Measurements from ENCODE around the gene FLII. TPM values are rescaled to one million over a fixed set of nuclear protein-coding genes. Genes with fewer than 3 reads are reported as not detected.

FLII gene
- total RNA-seq, 1 experiment from 2014 or later = 309 TPM

DNA sequence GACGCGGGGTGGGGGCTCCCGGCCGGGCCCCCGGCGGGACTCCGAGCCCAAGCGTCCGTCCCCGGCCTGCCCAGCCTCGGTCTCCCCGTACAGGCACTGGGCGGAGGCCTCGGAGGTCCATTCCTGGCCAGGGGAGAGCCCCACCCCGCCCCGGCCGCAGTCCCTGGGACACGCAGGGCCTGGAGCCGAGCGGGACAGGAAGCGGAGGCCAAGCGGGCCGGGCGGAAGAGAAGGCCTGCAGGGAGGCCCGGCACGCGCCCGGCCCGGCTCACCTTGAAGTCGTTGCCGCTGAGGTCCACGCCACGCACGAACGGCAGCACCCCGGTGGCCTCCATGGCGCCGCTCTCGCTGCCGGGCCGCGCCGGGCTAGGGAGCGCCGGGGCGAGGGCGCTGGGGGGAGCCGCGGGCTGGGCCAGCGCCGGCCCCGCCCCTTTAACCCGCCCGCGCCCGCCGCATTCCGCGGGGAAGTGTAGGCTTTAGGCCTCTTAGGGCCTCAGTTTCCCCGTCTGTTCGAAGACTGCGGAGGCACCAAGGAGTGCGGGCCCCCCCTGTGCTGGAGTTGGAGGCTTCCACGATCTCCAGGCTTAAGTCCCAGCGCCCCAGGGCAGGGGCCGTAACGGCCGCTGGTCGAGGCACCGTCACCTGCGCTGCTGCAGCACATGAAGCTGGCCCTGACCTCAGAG lies at the start of gene FLII (continued):
- TF ChIP-seq NR2C2 (CRISPR knock-in tag; IDR thresholded peaks at IDR 0.05) (no peak), TCF7 (CRISPR knock-in tag; IDR thresholded peaks at IDR 0.05; ENCODE audit: low read depth) (0 out of 2 replicates have a peak, but pooled peaks have one; percentile 52), ZNF263 (CRISPR knock-in tag; IDR thresholded peaks at IDR 0.05; ENCODE audit: low read depth) (no peak), CREM (CRISPR knock-in tag; IDR thresholded peaks at IDR 0.05) (peak; percentile 49; the same call in 1 of the 2 replicates), MYBL2 (CRISPR knock-in tag; IDR thresholded peaks at IDR 0.05) (no peak), ZNF317 (CRISPR knock-in tag; IDR thresholded peaks at IDR 0.05; ENCODE audit: borderline replicate concordance, low read depth) (no peak), ZNF232 (CRISPR knock-in tag; IDR thresholded peaks at IDR 0.05) (no peak), FOXP1 (CRISPR knock-in tag; IDR thresholded peaks at IDR 0.05; ENCODE audit: borderline replicate concordance) (peak; percentile 56; the same call in 1 of the 2 replicates), JUN (CRISPR knock-in tag; IDR thresholded peaks at IDR 0.05) (peak; percentile 45; the same call in 1 of the 2 replicates), NR1H2 (CRISPR knock-in tag; IDR thresholded peaks at IDR 0.05) (no peak), GRHL2 (CRISPR knock-in tag; IDR thresholded peaks at IDR 0.05; ENCODE audit: insufficient replicate concordance, severe bottlenecking) (no peak), OVOL2 (CRISPR knock-in tag; IDR thresholded peaks at IDR 0.05; ENCODE audit: borderline replicate concordance) (no peak), ZNF396 (CRISPR knock-in tag; IDR thresholded peaks at IDR 0.05; ENCODE audit: borderline replicate concordance) (no peak), ZNF219 (CRISPR knock-in tag; IDR thresholded peaks at IDR 0.05; ENCODE audit: borderline replicate concordance) (no peak), NFE2L1 (CRISPR knock-in tag; IDR thresholded peaks at IDR 0.05) (0 out of 2 replicates have a peak, but pooled peaks have one; percentile 52), SMAD4 (CRISPR knock-in tag; IDR thresholded peaks at IDR 0.05) (0 out of 2 replicates have a peak, but pooled peaks have one; percentile 18), ZNF671 (CRISPR knock-in tag; IDR thresholded peaks at IDR 0.05) (no peak), FOXJ3 (CRISPR knock-in tag; IDR thresholded peaks at IDR 0.05; ENCODE audit: borderline replicate concordance) (no peak), TEAD1 (CRISPR knock-in tag; IDR thresholded peaks at IDR 0.05) (no peak), KAT7 (CRISPR knock-in tag; IDR thresholded peaks at IDR 0.05; ENCODE audit: borderline replicate concordance) (no peak), NFATC4 (CRISPR knock-in tag; IDR thresholded peaks at IDR 0.05) (no peak), TP53 (CRISPR knock-in tag; IDR thresholded peaks at IDR 0.05) (0 out of 2 replicates have a peak, but pooled peaks have one; percentile 57), HMGA2 (CRISPR knock-in tag; IDR thresholded peaks at IDR 0.05) (no peak), CREB1 (CRISPR knock-in tag; IDR thresholded peaks at IDR 0.05) (no peak), PRRX2 (CRISPR knock-in tag; IDR thresholded peaks at IDR 0.05) (no peak)
- TF ChIP-seq, protein P1, sequence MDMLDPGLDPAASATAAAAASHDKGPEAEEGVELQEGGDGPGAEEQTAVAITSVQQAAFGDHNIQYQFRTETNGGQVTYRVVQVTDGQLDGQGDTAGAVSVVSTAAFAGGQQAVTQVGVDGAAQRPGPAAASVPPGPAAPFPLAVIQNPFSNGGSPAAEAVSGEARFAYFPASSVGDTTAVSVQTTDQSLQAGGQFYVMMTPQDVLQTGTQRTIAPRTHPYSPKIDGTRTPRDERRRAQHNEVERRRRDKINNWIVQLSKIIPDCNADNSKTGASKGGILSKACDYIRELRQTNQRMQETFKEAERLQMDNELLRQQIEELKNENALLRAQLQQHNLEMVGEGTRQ (CRISPR knock-in tag; IDR thresholded peaks at IDR 0.05) = no peak
- TF ChIP-seq, protein P2, sequence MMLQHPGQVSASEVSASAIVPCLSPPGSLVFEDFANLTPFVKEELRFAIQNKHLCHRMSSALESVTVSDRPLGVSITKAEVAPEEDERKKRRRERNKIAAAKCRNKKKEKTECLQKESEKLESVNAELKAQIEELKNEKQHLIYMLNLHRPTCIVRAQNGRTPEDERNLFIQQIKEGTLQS (CRISPR knock-in tag; conservative IDR thresholded peaks at IDR 0.05) = no peak
- TF ChIP-seq, protein P3, sequence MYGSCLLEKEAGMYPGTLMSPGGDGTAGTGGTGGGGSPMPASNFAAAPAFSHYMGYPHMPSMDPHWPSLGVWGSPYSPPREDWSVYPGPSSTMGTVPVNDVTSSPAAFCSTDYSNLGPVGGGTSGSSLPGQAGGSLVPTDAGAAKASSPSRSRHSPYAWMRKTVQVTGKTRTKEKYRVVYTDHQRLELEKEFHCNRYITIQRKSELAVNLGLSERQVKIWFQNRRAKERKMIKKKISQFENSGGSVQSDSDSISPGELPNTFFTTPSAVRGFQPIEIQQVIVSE (CRISPR knock-in tag; IDR thresholded peaks at IDR 0.05; ENCODE audit: borderline replicate concordance) = no peak
- TF ChIP-seq, protein P4, sequence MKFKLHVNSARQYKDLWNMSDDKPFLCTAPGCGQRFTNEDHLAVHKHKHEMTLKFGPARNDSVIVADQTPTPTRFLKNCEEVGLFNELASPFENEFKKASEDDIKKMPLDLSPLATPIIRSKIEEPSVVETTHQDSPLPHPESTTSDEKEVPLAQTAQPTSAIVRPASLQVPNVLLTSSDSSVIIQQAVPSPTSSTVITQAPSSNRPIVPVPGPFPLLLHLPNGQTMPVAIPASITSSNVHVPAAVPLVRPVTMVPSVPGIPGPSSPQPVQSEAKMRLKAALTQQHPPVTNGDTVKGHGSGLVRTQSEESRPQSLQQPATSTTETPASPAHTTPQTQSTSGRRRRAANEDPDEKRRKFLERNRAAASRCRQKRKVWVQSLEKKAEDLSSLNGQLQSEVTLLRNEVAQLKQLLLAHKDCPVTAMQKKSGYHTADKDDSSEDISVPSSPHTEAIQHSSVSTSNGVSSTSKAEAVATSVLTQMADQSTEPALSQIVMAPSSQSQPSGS (CRISPR knock-in tag; IDR thresholded peaks at IDR 0.05; ENCODE audit: borderline replicate concordance, low read depth) = no peak
- TF ChIP-seq, protein P5, sequence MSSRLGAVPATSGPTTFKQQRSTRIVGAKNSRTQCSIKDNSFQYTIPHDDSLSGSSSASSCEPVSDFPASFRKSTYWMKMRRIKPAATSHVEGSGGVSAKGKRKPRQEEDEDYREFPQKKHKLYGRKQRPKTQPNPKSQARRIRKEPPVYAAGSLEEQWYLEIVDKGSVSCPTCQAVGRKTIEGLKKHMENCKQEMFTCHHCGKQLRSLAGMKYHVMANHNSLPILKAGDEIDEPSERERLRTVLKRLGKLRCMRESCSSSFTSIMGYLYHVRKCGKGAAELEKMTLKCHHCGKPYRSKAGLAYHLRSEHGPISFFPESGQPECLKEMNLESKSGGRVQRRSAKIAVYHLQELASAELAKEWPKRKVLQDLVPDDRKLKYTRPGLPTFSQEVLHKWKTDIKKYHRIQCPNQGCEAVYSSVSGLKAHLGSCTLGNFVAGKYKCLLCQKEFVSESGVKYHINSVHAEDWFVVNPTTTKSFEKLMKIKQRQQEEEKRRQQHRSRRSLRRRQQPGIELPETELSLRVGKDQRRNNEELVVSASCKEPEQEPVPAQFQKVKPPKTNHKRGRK (CRISPR knock-in tag; IDR thresholded peaks at IDR 0.05; ENCODE audit: borderline replicate concordance) = no peak
- TF ChIP-seq, protein P6, sequence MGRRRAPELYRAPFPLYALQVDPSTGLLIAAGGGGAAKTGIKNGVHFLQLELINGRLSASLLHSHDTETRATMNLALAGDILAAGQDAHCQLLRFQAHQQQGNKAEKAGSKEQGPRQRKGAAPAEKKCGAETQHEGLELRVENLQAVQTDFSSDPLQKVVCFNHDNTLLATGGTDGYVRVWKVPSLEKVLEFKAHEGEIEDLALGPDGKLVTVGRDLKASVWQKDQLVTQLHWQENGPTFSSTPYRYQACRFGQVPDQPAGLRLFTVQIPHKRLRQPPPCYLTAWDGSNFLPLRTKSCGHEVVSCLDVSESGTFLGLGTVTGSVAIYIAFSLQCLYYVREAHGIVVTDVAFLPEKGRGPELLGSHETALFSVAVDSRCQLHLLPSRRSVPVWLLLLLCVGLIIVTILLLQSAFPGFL (CRISPR knock-in tag; IDR thresholded peaks at IDR 0.05; ENCODE audit: borderline replicate concordance) = no peak
- TF ChIP-seq, protein P7, sequence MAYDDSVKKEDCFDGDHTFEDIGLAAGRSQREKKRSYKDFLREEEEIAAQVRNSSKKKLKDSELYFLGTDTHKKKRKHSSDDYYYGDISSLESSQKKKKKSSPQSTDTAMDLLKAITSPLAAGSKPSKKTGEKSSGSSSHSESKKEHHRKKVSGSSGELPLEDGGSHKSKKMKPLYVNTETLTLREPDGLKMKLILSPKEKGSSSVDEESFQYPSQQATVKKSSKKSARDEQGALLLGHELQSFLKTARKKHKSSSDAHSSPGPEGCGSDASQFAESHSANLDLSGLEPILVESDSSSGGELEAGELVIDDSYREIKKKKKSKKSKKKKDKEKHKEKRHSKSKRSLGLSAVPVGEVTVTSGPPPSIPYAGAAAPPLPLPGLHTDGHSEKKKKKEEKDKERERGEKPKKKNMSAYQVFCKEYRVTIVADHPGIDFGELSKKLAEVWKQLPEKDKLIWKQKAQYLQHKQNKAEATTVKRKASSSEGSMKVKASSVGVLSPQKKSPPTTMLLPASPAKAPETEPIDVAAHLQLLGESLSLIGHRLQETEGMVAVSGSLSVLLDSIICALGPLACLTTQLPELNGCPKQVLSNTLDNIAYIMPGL (CRISPR knock-in tag; IDR thresholded peaks at IDR 0.05) = peak; percentile 75; the same call in 1 of the 2 replicates

Data from WTC11 (cell line).